Activated CD4-positive, CD25-positive, alpha-beta regulatory T cell (primary cell): Measurements from ENCODE around the gene ABHD2.
A peak's percentile ranks its signal among the peaks of the same experiment; 100 is the strongest.
"Not testable (repeated sequence)": the region's sequence is repeated elsewhere in the genome, so short reads cannot be mapped to it uniquely, and the experiment has no call there.

Experiments
- DNase-seq, 4 experiments: peaks; one replicate each; lab custom pipeline; 2025; lab: John Stamatoyannopoulos, UW

ABHD2 gene

GRCh38 chr15:89120479-89121000, 32.3 kb downstream of the ABHD2 start:
- DNase-seq, result not testable (repeated sequence)

DNA sequence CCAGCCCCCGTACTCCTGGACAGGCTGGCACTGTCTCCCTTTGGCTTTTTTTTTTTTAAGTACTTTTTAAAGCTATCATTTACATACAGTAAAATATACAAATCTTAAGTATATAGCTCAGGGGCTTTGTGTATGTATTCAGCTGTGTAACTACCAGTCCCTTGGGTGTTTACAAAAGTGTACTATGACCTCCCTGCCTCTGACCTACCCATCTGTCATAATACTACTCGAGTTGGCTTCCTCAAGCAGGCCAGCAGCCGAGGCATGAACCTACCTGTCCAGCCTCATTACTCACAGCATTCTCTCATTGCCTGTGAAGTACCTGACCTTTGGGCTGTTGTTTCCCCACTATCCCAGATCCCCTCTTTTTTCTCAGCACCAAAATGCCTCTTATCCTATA, 33.2 kb downstream of the ABHD2 start:
- DNase-seq, result no peak

DNA sequence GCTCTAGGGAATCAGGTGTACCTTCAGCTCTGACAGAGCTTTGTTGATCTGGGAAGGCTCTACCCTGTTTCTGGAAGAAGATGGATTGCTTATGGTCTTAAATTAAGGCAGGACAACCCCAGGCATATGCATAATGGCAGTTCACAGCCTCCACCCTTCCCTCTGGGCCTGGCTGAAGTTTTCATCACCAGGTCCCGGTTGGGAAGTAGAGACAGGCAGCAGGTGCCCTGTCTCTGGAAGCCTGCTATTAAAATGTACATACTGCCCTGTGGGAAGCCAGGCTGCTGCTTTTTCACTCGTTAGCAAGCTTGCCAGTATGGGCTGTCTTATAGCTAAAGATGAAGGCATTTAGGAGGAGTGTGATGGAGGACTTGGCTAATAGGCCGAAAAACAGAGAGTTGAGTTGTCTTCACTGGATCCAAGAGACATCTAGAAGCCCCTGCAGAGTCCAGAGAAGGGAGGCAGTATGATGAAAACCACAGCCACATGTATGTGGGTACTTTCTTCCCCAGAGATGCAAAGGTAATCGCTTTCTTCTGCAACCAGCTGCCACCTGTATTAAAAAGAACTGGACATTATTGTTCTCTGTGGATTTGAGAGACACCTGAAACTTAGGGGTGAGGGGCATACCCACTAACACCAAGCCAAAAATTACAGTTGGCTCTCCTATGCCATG, 34.4 kb downstream of the ABHD2 start:
- DNase-seq, result no peak

DNA sequence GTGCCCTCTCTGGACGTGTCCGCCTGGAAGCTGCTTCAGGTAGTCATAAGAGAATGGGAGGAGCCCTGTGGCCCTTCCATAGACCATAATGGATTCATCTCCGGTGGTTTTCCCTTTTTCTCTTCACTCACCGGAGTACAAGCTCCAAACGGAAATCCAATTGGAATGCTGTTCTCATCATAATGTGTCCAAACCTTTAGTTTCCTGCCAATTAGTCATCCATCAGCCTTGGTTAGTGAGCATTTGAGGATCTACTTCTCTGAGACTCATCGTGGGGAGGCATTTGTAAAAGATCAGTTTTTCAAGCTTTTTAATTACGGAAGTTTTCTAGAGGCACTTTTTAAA, 34.9 kb downstream of the ABHD2 start:
- no peak for DNase-seq

DNA sequence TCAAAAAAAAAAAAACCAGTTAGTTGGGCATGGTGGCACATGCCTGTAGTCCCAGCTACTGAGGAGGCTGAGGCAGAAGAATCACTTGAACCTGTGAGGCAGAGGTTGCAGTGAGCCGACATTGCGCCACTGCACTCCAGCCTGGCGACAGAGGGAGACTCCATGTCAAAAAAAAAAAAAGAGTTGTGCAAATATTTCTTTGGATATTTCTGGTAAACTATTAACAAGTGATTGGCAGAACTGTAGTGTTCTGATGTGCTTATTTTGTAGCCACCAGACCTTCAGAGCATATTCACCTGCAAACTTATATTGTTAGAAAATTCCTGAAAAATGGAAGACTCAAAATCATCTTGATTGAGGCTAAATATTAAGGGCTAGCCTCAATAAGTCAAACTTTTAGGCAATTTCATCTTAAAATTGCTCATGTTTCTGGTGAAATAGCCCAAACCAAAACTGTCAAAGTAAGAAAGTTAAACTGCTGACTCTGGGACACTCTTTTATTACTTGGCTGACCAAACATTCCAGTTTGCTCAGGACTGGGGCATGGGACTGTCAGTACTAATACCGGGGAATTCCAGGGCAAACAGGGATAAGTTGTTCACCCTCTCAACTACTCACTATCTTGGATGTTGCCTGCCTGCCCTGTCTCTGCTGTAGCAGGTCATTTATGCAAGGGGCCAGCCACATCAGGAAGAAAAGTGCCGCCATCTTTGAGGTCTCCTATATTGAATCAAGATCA, 37.0 kb downstream of the ABHD2 start:
- DNase-seq, result no peak

GRCh38 chr15:89126009-89126408, 37.8 kb downstream of the ABHD2 start:
- DNase-seq, result no peak

DNA sequence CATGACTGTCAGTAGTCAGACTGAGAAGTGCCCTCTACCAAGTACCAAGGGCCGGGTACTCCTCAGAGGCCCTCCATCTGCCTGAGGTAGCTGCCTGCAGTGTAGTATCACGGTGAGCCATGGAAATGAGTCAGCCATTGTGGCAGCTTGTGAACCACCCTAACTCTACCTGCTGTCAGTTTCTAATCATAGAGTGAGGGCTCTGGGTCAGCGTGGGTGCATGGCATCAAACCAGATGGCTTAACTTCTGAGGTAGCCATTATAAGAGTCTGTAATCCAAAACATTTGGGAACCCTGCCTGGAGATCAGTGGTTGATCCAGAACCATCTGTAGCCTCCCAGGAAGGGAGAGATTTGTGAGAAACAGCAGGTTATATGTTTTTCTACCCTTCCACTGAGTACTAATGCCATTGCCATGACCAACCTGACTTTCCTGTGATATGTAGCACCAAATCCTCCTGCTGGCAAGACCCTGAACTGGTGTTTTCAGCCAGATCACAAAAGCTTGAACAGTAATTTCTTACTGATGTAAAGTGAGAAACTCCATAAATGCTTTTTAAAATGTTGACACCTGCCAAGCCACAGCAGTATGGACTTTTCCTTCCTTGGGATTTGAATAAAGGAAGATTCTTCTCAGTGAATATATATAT, 38.9 kb downstream of the ABHD2 start:
- no peak for DNase-seq

- no peak for DNase-seq
Measured at GRCh38 chr15:89128320-89129122, 40.3 kb downstream of the ABHD2 start.

- DNase-seq, result peak; percentile 19 to 44 (median 31)
Measured at GRCh38 chr15:89129123-89129815, 41.0 kb downstream of the ABHD2 start.

- no peak for DNase-seq
Measured at GRCh38 chr15:89129816-89130134, 41.5 kb downstream of the ABHD2 start.

DNA sequence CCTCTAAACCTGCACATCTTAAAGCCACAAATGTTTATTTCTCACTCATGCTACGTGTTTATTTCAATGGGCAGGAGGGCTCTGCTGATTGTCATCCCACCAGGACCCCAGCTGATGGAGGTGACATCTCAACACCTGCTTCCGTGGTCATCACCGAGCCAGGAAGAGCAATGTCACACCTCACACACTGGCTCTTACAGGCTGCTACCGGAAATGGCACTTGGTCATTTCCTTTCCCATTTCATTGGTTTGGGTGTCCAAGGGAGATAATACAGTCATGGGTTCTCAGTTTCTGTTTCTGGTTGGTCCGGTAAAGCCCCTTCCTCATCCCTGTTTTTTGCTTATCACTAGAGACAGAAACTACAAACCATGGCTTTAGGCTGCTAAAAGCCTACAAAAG, 41.9 kb downstream of the ABHD2 start:
- DNase-seq, result no peak

GRCh38 chr15:89131731-89132130, 43.5 kb downstream of the ABHD2 start:
- DNase-seq, result no peak

- DNase-seq, result no peak
Measured at GRCh38 chr15:89132611-89133507, 44.6 kb downstream of the ABHD2 start.

DNA sequence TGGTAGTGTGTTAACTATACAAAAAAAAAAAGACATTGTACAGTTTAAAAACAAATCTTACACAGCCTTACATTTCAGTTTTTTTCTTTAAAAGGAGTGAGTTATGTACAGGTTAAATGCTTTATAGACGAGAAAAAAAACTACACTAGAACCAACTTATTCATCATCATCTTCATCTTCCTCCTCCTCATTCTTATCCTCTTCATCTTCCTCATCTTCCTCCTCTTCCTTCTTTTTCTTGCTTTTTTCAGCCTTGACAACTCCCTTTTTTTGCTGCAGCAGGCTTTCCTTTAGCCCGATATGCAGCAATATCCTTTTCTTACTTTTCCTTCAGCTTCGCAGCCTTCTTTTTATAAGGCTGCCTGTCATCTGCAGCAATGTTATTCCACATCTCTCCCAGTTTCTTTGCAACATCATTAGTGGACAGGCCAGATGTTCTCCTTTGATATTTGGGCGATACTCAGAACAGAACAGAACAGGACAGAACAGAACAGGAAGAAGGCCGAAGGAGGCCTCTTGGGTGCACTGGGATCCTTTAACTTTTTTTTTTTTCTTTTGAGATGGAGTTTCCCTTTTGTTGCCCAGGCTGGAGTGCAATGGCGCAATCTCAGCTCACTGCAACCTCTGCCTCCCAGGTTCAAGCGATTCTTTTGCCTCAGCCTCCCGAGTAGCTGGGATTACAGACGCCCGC, 47.3 kb downstream of the ABHD2 start:
- not testable (repeated sequence) for DNase-seq

DNA sequence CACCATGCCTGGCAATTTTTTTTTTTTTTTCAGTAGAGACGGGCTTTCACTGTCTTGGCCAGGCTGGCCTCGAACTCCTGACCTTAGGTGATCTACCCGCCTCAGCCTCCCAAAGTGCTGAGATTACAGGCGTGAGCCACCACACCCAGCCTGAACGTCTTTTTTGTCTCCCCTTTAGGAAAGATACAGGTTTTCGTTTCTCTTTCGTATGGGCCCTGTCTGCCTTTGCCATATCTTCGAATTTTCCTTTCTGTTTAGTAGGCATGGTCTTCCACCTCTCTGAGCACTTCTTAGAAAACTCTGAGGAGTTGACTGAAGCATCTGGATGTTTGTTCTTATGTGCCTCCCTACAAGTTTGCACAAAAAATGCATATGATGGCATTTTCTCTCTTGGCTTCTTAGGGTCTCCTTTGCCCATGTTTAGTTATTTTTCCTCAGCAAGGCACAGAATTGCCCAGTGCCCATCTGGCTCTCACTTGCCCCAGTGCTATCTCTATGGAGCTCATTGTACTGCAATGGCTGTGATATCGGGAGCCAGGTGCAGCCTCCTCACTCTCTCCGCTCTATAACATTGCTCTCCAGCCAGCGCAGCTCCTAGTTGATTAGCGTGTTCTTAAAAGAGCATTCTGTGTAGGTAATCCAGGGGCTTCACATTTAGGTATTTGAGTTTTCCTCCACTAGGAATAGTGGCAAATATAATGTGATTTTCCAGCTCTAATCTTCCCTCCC, 48.0 kb downstream of the ABHD2 start:
- DNase-seq, result no peak

GRCh38 chr15:89136818-89137772, 48.8 kb downstream of the ABHD2 start:
- no peak for DNase-seq

GRCh38 chr15:89137926-89138325, 49.7 kb downstream of the ABHD2 start:
- DNase-seq, result no peak

DNA sequence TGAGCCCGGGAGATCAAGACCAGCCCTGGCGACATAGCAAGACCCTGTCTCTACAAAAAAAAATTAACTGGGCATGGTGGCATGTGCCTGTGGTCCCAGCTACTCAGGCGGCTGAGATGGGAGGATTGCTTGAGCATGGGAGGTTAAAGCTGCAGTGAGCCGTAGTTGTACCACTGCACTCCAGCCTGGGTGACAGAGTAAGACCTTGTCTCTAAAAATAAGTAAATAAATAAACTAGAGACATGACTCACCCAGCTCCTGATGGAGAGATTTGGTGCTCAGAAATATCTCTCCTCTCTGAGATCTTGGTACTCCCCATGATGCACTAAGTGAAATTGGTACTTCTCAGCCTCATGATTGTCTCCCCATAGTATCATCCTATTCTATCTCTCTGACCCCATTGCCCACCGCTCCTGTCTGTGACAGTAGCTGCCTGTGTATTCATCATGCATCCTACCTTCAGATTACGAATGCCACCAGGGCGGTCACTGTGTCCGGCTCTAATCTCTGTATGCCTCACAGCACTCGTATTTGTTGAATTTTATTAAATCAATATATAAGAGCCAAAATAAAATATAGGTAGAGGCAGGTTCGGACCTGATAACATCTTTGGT, 50.9 kb downstream of the ABHD2 start:
- DNase-seq, result no peak
